GM12872 (cell line): Measurements from ENCODE around the gene ZMYND11.

Experiments used
- CTCF ChIP-seq: IDR thresholded peaks from 3 replicates; pipeline ENCODE4 v1.5.1; 2011; ENCODE audit warnings: low read depth, mild to moderate bottlenecking, low read length, moderate library complexity; ENCODE audit not compliant: insufficient read depth

Gene ZMYND11

GRCh38 chr10:271201-271600 is 135.9 kb downstream of the ZMYND11 start:
- TF ChIP-seq CTCF: no peak

GRCh38 chr10:271722-272121 is 136.5 kb downstream of the ZMYND11 start:
- TF ChIP-seq CTCF: no peak

GRCh38 chr10:273088-273487 is 137.8 kb downstream of the ZMYND11 start:
- no peak for TF ChIP-seq CTCF

- no peak for TF ChIP-seq CTCF
These were observed 139.6 kb downstream of the ZMYND11 start for GRCh38 chr10:274866-275265.

GRCh38 chr10:275680-276079 is 140.4 kb downstream of the ZMYND11 start:
- TF ChIP-seq CTCF: no peak

GRCh38 chr10:277963-278362 is 142.7 kb downstream of the ZMYND11 start:
- no peak for TF ChIP-seq CTCF

GRCh38 chr10:278707-279106 is 143.5 kb downstream of the ZMYND11 start:
- no peak for TF ChIP-seq CTCF

- TF ChIP-seq CTCF: no peak
These were observed 144.0 kb downstream of the ZMYND11 start for GRCh38 chr10:279232-279631.
